Smooth muscle cell (in vitro differentiated cells): ENCODE data around the gene SPIN2B. TPM values are rescaled to one million over a fixed set of nuclear protein-coding genes. Genes with fewer than 3 reads are reported as not detected.
"Not testable (repeated sequence)": the region's sequence is repeated elsewhere in the genome, so short reads cannot be mapped to it uniquely, and the experiment has no call there.

ENCODE experiments used
- DNase-seq: peaks from one replicate; lab custom pipeline; 2025; ENCODE audit not compliant: unreplicated experiment; lab: John Stamatoyannopoulos, UW
- H2AFZ ChIP-seq: fragments of 200-600 bp; sonication (generic); 2 replicates; pipeline ENCODE4 v1.6.0; 2016; ENCODE audit warnings: antibody characterized with exemption, low read depth, mild to moderate bottlenecking
- H3F3A ChIP-seq: fragments of 200-600 bp; sonication (generic); 2 replicates; pipeline ENCODE4 v1.6.0; 2017; ENCODE audit warnings: antibody characterized with exemption, low read depth
- H3K27ac ChIP-seq: fragments of 200-600 bp; sonication (generic); 2 replicates; pipeline ENCODE4 v1.5.1; 2016; ENCODE audit warnings: low read depth, mild to moderate bottlenecking
- H3K27me3 ChIP-seq: fragments of 200-600 bp; sonication (generic); 2 replicates; pipeline ENCODE4 v1.6.1; 2016; ENCODE audit warnings: low read depth, mild to moderate bottlenecking
- H3K36me3 ChIP-seq: fragments of 200-600 bp; sonication (generic); 2 replicates; pipeline ENCODE4 v1.5.1; 2016; ENCODE audit warnings: low read depth
- H3K4me1 ChIP-seq: fragments of 200-600 bp; sonication (generic); 2 replicates; pipeline ENCODE4 v1.5.1; 2016; ENCODE audit warnings: low read depth
- H3K4me2 ChIP-seq: fragments of 200-600 bp; sonication (generic); 2 replicates; pipeline ENCODE4 v1.6.0; 2016; ENCODE audit warnings: mild to moderate bottlenecking
- H3K4me3 ChIP-seq: fragments of 200-600 bp; sonication (generic); 2 replicates; pipeline ENCODE4 v1.5.1; 2016; ENCODE audit warnings: mild to moderate bottlenecking
- H3K79me2 ChIP-seq: fragments of 200-600 bp; sonication (generic); 2 replicates; pipeline ENCODE4 v1.6.0; 2016; ENCODE audit warnings: low read depth, mild to moderate bottlenecking
- H3K9ac ChIP-seq: fragments of 200-600 bp; sonication (generic); 2 replicates; pipeline ENCODE4 v1.6.0; 2016; ENCODE audit warnings: low read depth
- H3K9me3 ChIP-seq: fragments of 200-600 bp; sonication (generic); replicated peaks from 2 replicates; pipeline ENCODE4 v1.5.1; 2016; ENCODE audit warnings: low read depth
- H4K20me1 ChIP-seq: fragments of 200-600 bp; sonication (generic); 2 replicates; pipeline ENCODE4 v1.6.0; 2016; ENCODE audit warnings: low read depth
- CTCF ChIP-seq: fragments of 200-600 bp; sonication (generic); IDR thresholded peaks from 2 replicates; pipeline ENCODE4 v1.5.1; 2017; ENCODE audit warnings: borderline replicate concordance, mild to moderate bottlenecking, antibody characterized with exemption; ENCODE audit not compliant: insufficient read depth, poor library complexity, severe bottlenecking
- WGBS: methylation state at CpG from one replicate; pipeline ENCODE4 v1.1.7; 2016; ENCODE audit warnings: low lambda C conversion rate; 5-methylcytosine and 5-hydroxymethylcytosine counted together
- polyA plus RNA-seq: library from polyadenylated mRNA; unstranded; fragments of >200 nt; fragmentation: Nextera tagmentation; extraction: Ambion mirVana; gene quantifications from 2 replicates; pipeline ENCODE4 v1.2.1, GENCODE V29; 2016
- total RNA-seq: library from RNA; depleted of rRNA; stranded (reverse); fragments of >200 nt; gene quantifications from 2 replicates; pipeline ENCODE4 v1.2.3, GENCODE V29; 2014

Gene SPIN2B
- total and polyA plus RNA-seq, 2 experiments from 2014 or later = 3.6 to 4.3 TPM

DNA sequence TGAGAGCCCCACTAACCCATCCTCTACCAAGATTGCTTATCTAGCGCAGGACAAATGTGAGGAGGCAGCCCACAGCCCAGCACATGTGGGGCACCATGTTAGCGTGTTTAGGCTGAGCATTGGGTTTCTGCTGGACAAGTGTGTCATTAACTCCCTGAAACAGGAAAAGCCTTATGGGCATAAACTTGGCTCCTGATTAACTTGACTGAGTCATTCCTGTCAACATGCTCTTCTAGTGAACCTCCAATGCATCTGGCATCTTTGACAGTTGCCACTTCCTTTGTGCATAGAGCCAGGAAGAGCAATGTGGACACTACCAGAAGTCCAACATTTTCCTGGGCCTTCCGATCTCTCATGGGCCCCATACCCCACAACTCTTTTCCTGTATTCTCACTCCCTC lies 13.4 kb upstream of the SPIN2B start:
- Histone ChIP-seq H3K79me2 (no peaks in the 10 kb centered on the region), H3K27ac (no peak overlapping the region), H4K20me1 (no peaks in the 10 kb centered on the region), H2AFZ (no peak overlapping the region), H3K4me3 (no peak overlapping the region), H3K4me2 (no peak overlapping the region), H3K4me1 (no peaks in the 10 kb centered on the region), H3K9ac (no peak overlapping the region), H3K36me3 (no peaks in the 10 kb centered on the region), H3K27me3 (no peaks in the 10 kb centered on the region), H3F3A (no peaks in the 10 kb centered on the region), H3K9me3 (no peaks in the 10 kb centered on the region)
- TF ChIP-seq CTCF = no peak
- 86% methylated on average over 3 of the region's 3 CpGs for WGBS
- DNase-seq = no peak

- Histone ChIP-seq H3K79me2 (no peaks in the 10 kb centered on the region), H3K36me3 (no peaks in the 10 kb centered on the region), H3K27me3 (no peaks in the 10 kb centered on the region), H3K4me2 (no peak overlapping the region), H3K9ac (no peak overlapping the region), H3K4me3 (no peak overlapping the region), H3F3A (no peaks in the 10 kb centered on the region), H3K27ac (no peak overlapping the region), H4K20me1 (no peaks in the 10 kb centered on the region), H2AFZ (no peak overlapping the region), H3K9me3 (no peaks in the 10 kb centered on the region), H3K4me1 (no peaks in the 10 kb centered on the region)
- 60% methylated on average over 4 of the region's 4 CpGs for WGBS
- no peak for DNase-seq
- no peak for TF ChIP-seq CTCF
These were observed 12.4 kb upstream of the SPIN2B start for GRCh38 chrX:57133706-57134105.

DNA sequence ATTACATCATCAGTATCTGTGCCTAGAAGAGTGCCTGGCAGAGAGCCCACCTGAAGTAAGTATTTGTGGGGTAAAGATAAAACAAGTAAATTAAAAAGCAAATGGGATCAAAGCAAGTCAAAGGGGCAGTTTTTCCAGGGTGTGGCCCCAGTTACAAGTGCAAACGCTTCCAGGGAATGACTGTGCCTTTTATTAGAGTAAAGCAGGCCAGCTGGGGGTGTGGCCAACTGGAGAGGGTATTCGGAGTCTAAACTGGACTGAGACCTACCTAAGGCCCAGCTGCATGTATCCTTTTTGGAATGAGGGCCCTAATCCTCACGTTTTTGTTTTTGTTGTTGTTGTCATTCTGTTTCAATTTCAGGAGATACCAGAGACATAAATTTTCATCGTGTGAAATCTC lies 11.9 kb upstream of the SPIN2B start:
- H4K20me1 ChIP-seq, H3K4me1 ChIP-seq, H3K9ac ChIP-seq, H3K27ac ChIP-seq, H3K9me3 ChIP-seq, H3F3A ChIP-seq, H2AFZ ChIP-seq, H3K79me2 ChIP-seq, H3K4me2 ChIP-seq, H3K36me3 ChIP-seq, H3K4me3 ChIP-seq, DNase-seq, H3K27me3 ChIP-seq: not testable (repeated sequence)
- 60% methylated on average over 4 of the region's 4 CpGs for WGBS

DNA sequence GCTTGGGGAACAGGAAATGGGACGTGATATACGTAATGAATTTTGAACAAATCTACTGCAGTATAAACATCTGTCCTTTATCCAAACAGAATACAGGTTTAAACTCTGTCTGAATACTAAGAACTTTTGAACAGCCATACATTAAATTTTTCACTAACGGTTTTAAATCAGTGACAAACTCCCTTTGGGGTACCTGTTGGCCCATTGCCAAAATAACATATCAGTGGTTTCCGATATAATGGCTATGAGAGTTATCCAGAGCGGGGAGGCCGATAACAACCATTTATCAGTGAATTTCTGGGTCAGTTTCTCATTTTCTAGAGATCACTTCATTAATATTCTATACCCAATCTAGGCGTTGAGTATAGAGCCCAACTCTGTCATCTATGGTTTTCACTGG lies 10.7 kb upstream of the SPIN2B start:
- Histone ChIP-seq H3K9me3 (no peaks in the 10 kb centered on the region), H3K36me3 (no peaks in the 10 kb centered on the region), H3F3A (no peaks in the 10 kb centered on the region), H3K4me3 (no peak overlapping the region), H2AFZ (no peak overlapping the region), H3K4me1 (no peaks in the 10 kb centered on the region), H3K27me3 (no peaks in the 10 kb centered on the region), H3K9ac (no peak overlapping the region), H3K27ac (no peak overlapping the region), H4K20me1 (no peaks in the 10 kb centered on the region), H3K79me2 (no peaks in the 10 kb centered on the region), H3K4me2 (no peak overlapping the region)
- no peak for DNase-seq
- WGBS = 82% methylated on average over 7 of the region's 7 CpGs
- no peak for TF ChIP-seq CTCF
